Measurements from ENCODE around the gene LVRN.

The LVRN gene

DNA sequence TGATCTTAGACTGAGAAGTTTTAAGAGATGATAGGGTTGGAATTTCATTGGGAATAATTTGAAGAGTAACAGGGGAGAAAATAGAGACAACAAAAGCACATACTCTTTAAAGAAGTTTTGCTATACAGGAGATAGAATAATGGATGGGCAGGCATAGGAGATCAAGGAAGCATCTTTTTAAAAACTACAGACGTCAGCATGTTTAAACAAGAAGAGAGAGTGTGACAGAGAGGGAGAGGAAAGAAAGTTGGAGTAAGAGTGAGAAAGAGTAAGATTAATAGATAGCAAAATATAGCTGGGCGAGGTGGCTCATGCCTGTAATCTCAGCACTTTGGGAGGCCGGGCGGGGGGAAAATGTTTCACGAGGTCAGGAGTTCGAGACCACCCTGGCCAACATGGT lies 5.3 kb upstream of the LVRN start:
- DNase-seq (ENCODE audit: low spot score) = no peak

DNA sequence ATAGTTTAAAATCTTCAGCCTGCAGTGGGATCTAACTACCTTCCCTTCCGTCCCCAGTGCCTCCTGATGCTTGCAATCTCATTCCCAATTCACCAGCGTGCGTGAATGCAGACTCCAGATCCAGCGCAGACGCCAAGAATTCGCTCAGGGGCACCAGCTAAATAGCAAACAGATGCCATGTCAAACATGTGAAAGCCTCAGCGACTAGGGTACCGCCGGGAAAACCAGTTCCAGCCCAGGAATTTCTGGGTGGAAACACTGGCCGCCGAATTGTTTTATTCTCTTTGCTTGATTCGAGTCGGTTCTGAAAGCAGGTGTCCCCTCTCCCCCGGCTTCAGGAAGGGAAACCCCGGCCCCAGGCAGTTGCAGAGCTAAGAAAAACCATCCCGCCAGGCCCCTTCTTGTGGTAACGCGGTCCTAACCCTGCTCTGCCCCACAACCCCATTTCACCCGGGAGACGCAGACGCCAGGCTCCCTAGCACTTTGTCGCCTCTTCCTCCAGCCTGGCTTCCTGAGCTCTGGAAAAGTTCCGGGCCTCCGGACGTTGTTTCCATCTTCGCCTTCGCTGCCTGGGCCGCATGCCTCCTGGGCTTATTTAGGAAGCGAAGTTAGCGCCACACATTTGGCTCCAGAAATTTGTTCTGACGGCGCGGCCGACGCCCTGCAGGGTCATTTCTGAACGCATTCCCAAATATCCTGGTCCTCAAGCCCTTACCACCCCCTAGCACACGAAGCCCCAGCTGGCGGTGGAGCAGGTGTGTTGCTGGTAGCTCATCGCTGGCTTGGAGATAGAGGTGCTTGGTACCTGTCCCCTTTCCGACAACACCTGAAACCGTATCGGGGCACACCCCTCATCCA lies 665 bp upstream of the LVRN start:
- no peak for DNase-seq (ENCODE audit: low spot score)

DNA sequence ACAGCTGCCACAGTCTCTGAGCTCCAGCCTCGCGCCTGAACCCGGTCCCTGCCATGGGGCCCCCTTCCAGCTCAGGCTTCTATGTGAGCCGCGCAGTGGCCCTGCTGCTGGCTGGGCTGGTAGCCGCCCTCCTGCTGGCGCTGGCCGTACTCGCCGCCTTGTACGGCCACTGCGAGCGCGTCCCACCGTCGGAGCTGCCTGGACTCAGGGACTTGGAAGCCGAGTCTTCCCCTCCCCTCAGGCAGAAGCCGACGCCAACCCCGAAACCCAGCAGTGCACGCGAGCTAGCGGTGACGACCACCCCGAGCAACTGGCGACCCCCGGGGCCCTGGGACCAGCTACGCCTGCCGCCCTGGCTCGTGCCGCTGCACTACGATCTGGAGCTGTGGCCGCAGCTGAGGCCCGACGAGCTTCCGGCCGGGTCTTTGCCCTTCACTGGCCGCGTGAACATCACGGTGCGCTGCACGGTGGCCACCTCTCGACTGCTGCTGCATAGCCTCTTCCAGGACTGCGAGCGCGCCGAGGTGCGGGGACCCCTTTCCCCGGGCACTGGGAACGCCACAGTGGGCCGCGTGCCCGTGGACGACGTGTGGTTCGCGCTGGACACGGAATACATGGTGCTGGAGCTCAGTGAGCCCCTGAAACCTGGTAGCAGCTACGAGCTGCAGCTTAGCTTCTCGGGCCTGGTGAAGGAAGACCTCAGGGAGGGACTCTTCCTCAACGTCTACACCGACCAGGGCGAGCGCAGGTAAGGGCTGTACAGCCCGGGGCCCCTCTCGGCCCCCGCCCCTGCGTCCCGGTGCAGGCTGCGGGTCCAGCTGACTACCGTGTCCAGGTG lies 509 bp downstream of the LVRN start:
- DNase-seq (ENCODE audit: low spot score) = no peak

DNA sequence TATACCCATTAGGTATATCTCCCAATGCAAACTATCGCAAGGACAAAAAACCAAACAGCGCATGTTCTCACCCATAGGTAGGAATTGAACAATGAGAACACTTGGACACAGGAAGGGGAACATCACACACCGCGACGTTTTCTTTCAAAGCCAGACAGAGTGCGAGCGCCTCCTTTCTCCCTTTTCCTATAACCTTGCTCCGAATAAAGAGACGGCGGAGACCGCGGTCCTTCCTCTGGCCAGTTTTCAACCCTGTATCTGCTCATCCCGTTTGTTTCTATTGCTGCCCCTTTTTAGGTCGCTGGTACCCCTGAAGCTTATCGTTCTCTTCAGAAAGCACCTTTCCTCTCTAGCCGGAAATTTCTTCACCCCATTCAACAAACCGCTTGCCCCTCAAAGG lies 1.3 kb downstream of the LVRN start:
- no peak for DNase-seq (ENCODE audit: low spot score)

DNA sequence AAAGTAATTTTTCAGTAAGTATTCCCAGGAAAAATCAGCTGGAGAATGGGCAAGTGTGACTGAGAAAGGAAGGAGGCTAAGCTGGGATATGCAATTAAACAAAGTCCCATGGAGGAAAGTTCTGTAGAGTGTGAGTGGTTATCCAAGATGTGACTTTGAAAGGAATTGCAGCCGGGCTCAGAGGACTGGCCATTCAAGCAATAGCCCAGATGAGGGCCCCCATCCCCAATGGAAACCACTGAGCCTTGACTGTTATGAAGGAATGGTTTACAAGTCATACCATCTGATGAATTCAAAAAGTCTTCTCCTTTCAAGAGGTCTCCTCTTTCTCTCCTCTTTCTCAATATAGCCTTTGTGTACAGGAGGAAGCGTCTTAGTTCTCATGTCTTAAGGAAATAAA lies 6.5 kb downstream of the LVRN start:
- DNase-seq (ENCODE audit: low spot score) = no peak

DNA sequence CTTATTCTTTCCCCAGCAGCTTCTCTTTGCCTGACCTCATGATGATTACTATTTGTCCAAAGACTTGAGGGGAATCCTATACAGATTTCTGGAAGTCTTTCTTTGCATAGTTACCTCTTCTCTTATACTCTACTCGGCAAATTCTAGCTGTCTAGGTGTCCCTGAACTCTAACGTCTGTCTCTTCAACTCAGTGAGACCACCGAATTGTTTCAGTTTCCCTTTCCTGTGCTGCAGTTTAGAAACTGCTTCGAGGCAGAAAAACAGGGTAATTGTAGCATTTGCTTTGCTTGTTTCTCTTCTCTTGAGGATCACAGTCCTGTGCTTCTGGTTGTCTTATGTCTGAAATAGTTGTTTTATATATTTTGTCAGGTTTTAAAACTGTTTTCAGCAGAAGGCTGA lies 14.8 kb downstream of the LVRN start:
- no peak for DNase-seq (ENCODE audit: low spot score)

DNA sequence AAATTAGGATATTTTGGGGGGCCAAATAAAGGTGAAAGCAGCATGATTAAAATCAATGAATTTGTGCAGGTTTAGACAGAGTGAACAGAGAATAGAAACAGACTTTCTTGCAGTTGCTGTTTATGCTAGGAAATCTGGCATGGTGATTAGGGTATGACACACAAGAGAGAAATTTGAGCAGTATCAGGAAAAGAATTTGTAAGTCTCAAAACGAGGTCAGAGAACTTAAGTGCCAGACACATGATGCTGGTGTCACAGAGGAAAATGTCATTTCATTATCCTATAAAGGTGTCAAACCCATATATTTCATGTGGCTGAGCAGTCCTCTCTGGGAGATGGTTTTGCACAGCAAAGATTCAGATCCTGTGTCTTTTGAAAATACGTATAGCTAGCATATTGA lies 15.7 kb downstream of the LVRN start:
- no peak for DNase-seq (ENCODE audit: low spot score)

DNA sequence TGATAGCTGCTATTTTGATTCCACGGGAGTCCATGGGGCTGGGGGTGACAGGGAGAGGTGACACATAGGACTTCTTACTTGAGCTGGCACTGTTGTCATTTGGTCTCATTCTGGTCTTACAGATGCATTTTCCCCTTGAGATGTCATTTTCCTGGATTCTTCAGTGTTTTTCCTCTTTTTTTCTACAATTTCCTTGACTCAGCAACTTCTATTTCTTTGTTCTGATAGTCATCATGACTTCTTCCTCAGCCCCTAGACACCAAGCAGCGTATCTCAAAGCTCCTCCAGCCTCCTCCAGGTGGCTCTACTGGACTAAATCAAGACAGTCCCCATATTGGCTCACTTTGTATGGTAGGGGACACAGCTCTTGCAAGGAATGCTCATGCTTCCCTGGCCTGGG lies 16.5 kb downstream of the LVRN start:
- no peak for DNase-seq (ENCODE audit: low spot score)

DNA sequence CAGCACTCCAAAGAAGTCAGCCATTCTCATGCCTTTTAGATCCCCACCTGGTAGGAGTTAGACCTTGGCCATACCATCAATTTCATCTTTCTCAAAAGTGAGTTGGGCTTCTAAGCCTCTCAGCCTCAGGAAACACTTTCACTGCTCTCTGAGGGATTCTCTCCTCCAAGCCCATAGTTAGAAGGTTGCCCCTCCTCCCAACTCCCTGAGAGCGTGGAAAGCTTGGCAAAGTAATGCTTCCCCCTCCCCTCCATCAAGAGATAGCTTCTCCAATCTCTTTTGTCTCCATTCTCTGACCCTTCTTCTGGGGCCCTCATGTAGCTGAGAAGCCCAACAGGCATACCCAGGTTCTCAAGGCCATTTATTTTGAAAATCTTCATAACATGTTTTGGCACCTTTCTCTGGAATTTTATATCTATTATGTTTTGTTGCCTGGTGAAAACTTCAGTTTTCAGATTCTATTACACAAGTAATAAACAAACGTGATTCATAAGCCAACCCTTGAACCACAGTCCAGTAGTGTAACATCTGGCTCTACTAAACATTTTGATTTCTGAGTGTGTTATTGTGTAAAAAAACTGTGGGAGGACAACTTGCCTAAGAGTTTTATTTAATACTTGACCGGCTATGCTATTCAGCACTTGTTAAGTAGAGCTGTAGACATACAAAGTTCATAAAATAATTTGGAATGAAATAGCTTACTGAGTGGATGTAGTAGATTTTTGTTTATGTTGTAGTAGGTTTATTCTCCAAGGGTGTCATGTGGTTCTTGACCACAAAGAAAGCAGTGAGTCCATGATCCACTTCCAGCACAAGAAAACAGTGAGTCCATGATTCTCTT lies 17.1 kb downstream of the LVRN start:
- DNase-seq (ENCODE audit: low spot score) = no peak

DNA sequence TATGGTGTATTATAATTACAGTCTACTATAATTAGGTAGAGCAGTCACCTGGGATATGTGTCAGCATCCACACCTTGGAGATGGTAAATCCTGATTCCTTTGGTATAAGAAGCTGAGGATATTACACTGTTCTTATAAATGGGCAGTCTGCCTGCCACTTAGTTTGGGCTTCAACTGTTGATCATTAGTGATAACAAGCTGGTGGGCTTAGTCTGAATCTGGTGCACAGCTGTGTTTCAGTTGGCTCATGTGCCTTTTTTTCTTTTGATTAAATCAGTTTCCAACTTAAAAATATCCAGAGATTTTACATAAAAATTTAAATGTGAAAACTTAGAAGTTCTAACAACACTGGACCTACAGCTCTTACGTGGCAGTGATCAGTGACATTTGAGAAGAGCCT lies 21.2 kb downstream of the LVRN start:
- no peak for DNase-seq (ENCODE audit: low spot score)

DNA sequence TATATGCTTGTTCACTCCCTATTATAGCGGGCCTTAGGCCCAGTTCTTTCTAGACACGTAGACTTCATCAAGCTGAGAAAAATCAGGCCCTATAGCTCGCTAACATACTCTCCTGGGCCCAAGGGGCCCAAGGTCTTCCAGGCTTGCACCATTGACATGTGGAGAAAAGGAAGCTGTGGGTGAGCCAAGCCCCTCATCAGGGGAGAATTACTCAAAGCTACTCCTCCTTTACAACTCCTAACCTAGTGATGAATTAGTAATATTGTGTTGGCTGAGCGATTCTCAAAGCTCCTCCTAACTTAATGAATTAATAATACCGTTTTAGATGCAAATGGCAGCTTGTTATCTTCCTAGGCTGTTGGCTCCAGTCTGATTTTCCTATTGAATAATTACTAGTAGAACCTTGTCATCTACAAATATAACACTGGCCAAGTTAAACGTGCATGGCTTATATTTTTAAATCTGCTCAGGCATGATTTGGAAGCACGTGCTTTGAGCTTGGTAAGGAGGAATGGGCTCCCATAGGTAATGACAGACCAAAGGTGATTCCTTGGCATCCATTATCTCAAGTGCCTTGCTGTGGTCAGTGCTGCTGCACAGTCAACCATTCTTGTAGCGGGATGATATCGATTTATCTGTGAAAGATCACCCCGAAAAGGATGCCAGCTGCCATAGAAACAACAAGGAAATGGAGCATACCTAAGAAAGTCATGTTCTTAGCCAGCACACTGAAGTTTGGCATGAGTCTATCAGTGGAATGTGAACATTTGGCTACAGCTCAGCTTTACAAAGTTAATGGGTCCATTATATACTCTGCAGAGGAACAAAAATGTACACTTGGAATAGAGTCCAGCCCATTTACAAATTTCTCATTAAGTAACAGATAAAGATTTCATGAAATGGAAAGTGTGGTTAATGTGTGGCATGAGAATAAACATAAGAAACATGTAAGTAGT lies 23.8 kb downstream of the LVRN start:
- DNase-seq (ENCODE audit: low spot score) = no peak

DNA sequence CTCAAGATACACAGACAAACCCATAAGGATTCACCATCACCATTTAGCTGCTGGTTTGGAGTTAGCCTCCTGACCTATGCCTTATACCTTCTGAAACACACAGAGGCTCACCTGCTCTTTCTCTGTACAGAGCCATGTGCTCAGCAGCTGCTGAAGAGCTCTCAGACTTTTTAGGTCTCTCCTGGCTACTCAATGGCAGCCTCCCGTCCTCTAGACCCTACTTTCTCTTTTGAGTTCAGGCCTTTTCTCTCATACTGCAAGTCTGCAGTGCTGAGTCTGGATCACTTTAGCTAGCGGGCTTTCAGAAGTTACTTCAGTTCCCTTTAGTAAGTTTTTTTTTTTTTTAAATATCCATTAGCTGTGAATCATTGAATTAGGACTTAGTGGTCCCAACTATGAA lies 25.7 kb downstream of the LVRN start:
- no peak for DNase-seq (ENCODE audit: low spot score)

DNA sequence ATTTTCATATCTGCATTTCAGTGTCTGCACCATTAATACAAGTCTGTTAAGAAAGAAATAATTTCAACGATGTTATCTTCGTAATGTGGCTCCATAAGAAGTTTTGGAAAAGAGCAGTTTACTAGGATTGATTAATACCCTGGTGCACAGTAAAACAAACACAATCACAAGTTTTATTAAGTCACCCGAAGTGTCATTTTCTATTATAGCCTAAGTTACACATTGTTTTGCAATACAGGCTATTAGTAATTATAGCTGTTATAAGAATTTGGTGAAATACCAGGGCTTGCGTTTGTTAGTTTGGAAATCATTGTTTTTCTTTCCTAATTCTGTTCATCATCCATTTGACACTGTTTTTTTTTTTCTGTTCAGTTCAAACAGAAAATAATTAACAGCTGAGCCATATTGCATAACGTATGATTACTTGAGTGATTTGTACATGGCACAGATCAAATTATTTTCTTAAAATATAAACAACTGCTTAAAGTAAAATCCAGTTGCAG lies 30.6 kb downstream of the LVRN start:
- no peak for DNase-seq (ENCODE audit: low spot score)

DNA sequence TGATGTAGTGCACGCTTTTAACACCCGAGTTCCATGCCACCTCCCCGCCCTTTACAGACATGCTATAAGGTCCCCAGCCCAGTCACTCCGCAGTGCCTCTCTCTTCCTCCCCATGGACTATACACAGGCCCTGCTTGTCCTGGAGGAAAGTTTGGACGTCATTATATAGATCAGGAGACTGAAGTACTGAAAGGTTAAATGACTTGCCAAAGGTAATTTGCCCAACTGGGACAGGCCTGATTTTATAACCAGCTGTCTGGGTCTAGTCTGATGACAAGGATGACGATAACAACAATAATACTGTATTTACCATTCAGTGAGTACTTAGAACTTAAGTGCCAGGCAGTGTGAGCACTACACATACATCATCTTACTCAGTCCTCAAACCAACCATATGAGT lies 33.1 kb downstream of the LVRN start:
- no peak for DNase-seq (ENCODE audit: low spot score)

DNA sequence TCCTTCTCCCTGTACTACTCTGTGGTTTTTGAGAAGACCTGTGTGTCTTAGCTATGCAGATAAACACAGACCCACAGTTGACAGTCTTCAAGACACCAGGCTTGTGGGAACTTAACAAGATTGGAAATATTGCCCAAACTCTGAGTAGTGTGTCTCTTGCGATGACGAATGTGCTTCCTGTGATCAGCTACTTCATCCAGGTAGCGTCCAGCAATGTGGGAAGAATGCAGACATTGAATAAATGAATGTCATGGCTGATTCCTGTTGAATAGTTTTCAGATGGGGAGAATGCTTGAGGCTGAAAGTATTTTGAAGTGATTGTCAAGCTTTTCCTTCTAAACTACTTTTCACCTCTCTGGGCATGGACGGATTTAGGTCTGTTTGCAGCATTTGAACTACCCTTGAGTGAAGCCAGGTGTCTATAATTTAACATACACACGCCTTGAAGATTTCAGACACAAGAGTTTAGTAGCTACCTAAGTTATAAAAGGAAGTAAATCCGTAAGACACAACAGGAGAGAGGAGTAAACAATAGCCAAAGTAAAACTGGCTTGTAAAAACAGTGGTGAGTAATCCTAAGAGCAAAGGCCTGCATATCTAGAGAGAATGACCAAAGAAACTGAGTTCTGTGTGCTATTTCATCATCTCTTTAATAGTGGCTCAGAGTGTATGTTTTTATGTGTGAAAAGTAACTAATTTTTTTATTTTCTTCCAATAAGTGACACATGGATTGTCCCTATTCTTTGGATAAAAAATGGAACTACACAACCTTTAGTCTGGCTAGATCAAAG lies 40.0 kb downstream of the LVRN start:
- DNase-seq (ENCODE audit: low spot score) = no peak

DNA sequence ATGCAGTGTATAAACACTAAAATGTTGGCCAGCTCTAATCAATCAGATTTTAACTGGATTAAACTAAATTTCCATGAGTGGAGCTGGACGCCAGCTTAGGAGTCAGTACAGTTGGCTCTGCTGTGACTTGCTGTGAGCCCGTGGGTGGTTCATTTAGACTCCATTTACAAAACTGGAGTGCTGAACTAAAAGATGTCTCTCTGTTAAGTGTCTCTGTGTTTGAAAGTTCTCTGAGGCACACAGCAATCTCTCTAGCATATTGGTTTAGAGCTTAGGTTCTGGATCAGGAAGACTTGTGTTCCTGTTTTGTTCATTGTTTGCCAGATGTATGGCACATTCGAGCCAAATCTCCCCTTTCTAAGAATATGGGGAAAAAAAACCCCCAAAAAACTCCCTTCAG lies 42.0 kb downstream of the LVRN start:
- no peak for DNase-seq (ENCODE audit: low spot score)

DNA sequence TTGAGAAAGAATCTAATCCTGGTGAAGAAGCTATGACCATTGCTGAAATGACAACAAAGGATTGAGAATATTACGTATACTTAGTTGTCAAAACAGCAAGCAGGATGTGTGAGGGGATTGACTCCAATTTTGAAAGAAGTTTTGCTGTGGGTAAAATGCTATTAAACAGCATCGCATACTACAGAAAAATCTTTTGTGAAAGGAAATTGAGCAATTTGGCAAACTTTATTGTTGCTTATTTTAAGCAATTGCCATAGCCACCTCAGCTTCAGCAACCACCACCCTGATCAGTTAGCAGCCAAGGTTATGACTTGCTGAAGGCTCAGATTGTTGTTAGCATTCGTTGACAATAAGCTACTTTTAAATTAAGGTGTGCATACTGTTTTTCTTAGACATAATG lies 47.5 kb downstream of the LVRN start:
- DNase-seq (ENCODE audit: low spot score) = no peak

DNA sequence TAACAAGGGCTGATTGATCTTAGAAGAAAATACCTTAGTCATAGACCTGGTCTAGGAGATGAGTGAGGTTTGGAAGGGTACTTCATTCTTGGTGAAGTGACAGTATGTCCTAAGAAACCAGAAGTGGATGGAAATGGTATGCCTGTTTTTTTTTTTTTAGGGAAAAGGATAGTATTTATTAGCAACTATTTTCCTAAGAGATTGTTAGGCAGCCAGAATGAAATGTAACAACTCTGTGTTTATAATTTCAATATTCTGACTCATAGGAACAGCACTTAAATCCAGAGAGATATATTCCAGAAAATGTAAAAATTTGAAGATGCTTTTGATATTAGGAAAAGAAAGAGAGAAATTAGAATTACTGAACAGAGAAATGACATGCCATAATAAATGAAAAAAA lies 48.8 kb downstream of the LVRN start:
- no peak for DNase-seq (ENCODE audit: low spot score)

DNA sequence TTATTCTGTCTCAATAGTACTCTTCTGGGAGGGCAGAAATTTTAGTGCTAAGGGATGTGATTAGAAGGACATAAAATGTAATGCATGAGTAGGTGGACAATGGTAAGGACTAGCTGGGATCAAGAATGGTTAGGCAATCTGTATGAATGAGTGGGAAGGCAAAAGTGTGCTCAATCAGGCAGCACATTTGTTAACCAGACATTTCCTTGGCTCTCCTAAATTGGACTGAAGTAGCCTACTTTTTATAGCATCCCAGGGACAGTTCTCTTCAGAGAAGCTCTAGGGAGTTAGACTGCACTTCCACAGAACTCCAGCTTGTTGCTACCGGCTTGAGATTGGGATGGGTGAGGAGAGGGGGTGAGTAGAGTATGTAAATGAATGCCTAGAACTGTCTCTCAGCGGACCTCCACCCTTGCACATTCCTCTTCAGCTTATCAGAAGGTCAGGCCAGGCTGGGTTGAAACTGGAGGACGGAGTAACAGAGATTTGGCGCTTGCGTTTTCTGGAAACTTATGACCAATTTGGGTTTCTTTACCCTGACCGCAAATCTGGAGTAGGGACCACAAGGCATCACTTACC lies 51.0 kb downstream of the LVRN start:
- DNase-seq (ENCODE audit: low spot score) = no peak

DNA sequence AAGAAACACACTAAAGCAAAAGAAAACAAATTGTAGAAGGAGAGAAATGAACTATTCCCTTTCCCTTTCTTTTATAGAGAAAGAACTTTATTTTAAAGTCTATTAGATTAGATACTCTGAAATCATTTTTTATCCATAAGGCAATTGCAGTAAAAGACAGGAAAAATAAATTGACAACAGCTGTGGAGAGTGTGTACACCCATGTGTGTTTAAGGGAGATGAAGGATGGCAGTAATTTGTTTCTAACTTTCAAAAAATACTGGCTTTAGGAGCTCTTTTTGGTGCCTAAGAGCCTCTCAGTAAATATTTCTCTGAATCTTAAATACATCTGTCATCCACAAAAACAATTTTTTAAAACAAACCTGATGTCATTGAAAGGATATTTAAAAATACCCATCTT lies 51.7 kb downstream of the LVRN start:
- no peak for DNase-seq (ENCODE audit: low spot score)
